LNCAP (cell line): ENCODE results near the gene ADORA3.

Experiments used
- CTCF ChIP-seq: fragments of 450-650 bp; IDR thresholded peaks from 2 replicates; pipeline ENCODE4 v1.5.1; 2017; ENCODE audit warnings: mild to moderate bottlenecking

The ADORA3 gene

GRCh38 chr1:111471538-111471937, 31.9 kb downstream of the ADORA3 start:
- TF ChIP-seq CTCF: no peak

GRCh38 chr1:111471012-111471411, 32.4 kb downstream of the ADORA3 start:
- TF ChIP-seq CTCF: no peak

- TF ChIP-seq CTCF: no peak
Observed at GRCh38 chr1:111470596-111470995, 32.8 kb downstream of the ADORA3 start.

GRCh38 chr1:111469539-111469938, 33.9 kb downstream of the ADORA3 start:
- TF ChIP-seq CTCF: no peak

- no peak for TF ChIP-seq CTCF
Observed at GRCh38 chr1:111468717-111469100, 34.7 kb downstream of the ADORA3 start.

- no peak for TF ChIP-seq CTCF
Observed at GRCh38 chr1:111467865-111468716, 35.3 kb downstream of the ADORA3 start.

GRCh38 chr1:111466480-111466879, 37.0 kb downstream of the ADORA3 start:
- no peak for TF ChIP-seq CTCF
